PFSK-1 (cell line): ENCODE data around the gene FGGY.

Experiments used
- POLR2AphosphoS5 ChIP-seq: IDR thresholded peaks from 2 replicates; pipeline ENCODE4 v1.6.1; 2012; ENCODE audit warnings: low read depth, mild to moderate bottlenecking, control low read depth, low read length, moderate library complexity
- SIN3A ChIP-seq: IDR thresholded peaks from 2 replicates; pipeline ENCODE4 v1.6.1; 2012; ENCODE audit warnings: mild to moderate bottlenecking, low read length, moderate library complexity, borderline replicate concordance; ENCODE audit not compliant: insufficient read depth
- TAF1 ChIP-seq: IDR thresholded peaks from 2 replicates; pipeline ENCODE4 v1.6.1; 2012; ENCODE audit warnings: low read length, control low read depth, borderline replicate concordance; ENCODE audit not compliant: insufficient read depth
- TF ChIP-seq, protein P1 (sequence below), 2 experiments: IDR thresholded peaks; 2 replicates each; pipeline versions ENCODE4 v1.6.1 to v1.8.0; 2011 to 2012; ENCODE audit warnings: low read depth in 2 of 2, low read length in 2 of 2, control low read depth in 1 of 2, inconsistent platforms in 1 of 2, mild to moderate bottlenecking in 1 of 2, moderate library complexity in 1 of 2; ENCODE audit not compliant: insufficient read depth in 1 of 2

DNA sequence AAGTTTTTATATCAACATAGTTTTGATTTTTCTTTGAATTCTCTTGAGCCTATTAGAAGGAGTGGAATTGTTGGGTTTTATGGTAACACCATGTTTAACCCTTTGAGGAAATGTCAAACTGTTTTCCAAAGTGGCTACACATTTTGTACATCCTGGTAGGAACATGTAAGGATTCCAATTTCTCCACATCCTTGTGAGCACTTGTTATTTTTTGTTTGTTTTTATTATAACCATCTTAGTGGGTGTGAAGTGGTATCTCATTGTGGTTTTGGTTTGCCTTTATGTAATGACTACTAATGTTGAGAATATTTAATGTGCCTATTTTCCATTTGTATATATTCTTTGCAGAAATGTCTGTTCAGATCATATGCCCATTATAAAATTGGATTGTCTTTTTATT is 120.5 kb downstream of the FGGY start:
- TF ChIP-seq POLR2AphosphoS5: no peak
- TF ChIP-seq, protein P1, sequence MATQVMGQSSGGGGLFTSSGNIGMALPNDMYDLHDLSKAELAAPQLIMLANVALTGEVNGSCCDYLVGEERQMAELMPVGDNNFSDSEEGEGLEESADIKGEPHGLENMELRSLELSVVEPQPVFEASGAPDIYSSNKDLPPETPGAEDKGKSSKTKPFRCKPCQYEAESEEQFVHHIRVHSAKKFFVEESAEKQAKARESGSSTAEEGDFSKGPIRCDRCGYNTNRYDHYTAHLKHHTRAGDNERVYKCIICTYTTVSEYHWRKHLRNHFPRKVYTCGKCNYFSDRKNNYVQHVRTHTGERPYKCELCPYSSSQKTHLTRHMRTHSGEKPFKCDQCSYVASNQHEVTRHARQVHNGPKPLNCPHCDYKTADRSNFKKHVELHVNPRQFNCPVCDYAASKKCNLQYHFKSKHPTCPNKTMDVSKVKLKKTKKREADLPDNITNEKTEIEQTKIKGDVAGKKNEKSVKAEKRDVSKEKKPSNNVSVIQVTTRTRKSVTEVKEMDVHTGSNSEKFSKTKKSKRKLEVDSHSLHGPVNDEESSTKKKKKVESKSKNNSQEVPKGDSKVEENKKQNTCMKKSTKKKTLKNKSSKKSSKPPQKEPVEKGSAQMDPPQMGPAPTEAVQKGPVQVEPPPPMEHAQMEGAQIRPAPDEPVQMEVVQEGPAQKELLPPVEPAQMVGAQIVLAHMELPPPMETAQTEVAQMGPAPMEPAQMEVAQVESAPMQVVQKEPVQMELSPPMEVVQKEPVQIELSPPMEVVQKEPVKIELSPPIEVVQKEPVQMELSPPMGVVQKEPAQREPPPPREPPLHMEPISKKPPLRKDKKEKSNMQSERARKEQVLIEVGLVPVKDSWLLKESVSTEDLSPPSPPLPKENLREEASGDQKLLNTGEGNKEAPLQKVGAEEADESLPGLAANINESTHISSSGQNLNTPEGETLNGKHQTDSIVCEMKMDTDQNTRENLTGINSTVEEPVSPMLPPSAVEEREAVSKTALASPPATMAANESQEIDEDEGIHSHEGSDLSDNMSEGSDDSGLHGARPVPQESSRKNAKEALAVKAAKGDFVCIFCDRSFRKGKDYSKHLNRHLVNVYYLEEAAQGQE (IDR thresholded peaks at IDR 0.05; ENCODE audit: insufficient read depth in 1 of 2, low read depth in 2 of 2, low read length in 2 of 2): no peak
- TF ChIP-seq TAF1: no peak
- no peak for TF ChIP-seq SIN3A
